WTC11 (cell line): Measurements from ENCODE around the gene MEF2D. TPM values are rescaled to one million over a fixed set of nuclear protein-coding genes. Genes with fewer than 3 reads are reported as not detected.

ENCODE experiments used
- ESRRA ChIP-seq: sonication (generic); formaldehyde crosslinking; IDR thresholded peaks from 2 replicates; pipeline ENCODE4 v1.8.1; 2022; ENCODE audit warnings: mild to moderate bottlenecking, missing genetic modification reagents, borderline replicate concordance
- FOXK1 ChIP-seq: sonication (generic); formaldehyde crosslinking; IDR thresholded peaks from 2 replicates; pipeline ENCODE4 v1.8.0; 2022; ENCODE audit warnings: mild to moderate bottlenecking, moderate library complexity, missing genetic modification reagents
- FOXP1 ChIP-seq: sonication (generic); formaldehyde crosslinking; IDR thresholded peaks from 2 replicates; pipeline ENCODE4 v1.8.0; 2022; ENCODE audit warnings: missing genetic modification reagents, mild to moderate bottlenecking, moderate library complexity, borderline replicate concordance
- GABPB1 ChIP-seq: sonication (generic); formaldehyde crosslinking; IDR thresholded peaks from 2 replicates; pipeline ENCODE4 v1.8.1; 2023; ENCODE audit warnings: mild to moderate bottlenecking, missing genetic modification reagents
- GTF2I ChIP-seq: fragments of 250-450 bp; sonication (Bioruptor Pico); conservative IDR thresholded peaks from 2 replicates; pipeline ENCODE4 v1.4.0; 2021; ENCODE audit warnings: mild to moderate bottlenecking
- HMGA2 ChIP-seq: fragments of 250-450 bp; sonication (Bioruptor Pico); IDR thresholded peaks from 2 replicates; pipeline ENCODE4 v1.4.0; 2021; ENCODE audit warnings: mild to moderate bottlenecking, moderate library complexity
- NFATC4 ChIP-seq: fragments of 250-450 bp; sonication (Bioruptor Pico); IDR thresholded peaks from 2 replicates; pipeline ENCODE4 v1.9.0; 2021; ENCODE audit warnings: mild to moderate bottlenecking
- SMAD3 ChIP-seq: sonication (generic); formaldehyde crosslinking; IDR thresholded peaks from 2 replicates; pipeline ENCODE4 v1.8.0; 2022; ENCODE audit warnings: missing genetic modification reagents, mild to moderate bottlenecking, borderline replicate concordance
- SOX15 ChIP-seq: fragments of 250-450 bp; sonication (Bioruptor Pico); IDR thresholded peaks from 2 replicates; pipeline ENCODE4 v1.9.0; 2021; ENCODE audit warnings: mild to moderate bottlenecking
- SP1 ChIP-seq: sonication (generic); formaldehyde crosslinking; conservative IDR thresholded peaks from 2 replicates; pipeline ENCODE4 v1.8.1; 2022; ENCODE audit warnings: missing genetic modification reagents
- TEAD1 ChIP-seq: sonication (generic); formaldehyde crosslinking; IDR thresholded peaks from 2 replicates; pipeline ENCODE4 v1.8.0; 2022; ENCODE audit warnings: mild to moderate bottlenecking, missing genetic modification reagents
- ZBTB21 ChIP-seq: sonication (generic); formaldehyde crosslinking; IDR thresholded peaks from 2 replicates; pipeline ENCODE4 v1.8.1; 2023; ENCODE audit warnings: mild to moderate bottlenecking, missing genetic modification reagents, borderline replicate concordance
- ZNF121 ChIP-seq: sonication (generic); formaldehyde crosslinking; IDR thresholded peaks from 2 replicates; pipeline ENCODE4 v1.8.0; 2023; ENCODE audit warnings: missing genetic modification reagents
- ZNF232 ChIP-seq: sonication (generic); formaldehyde crosslinking; IDR thresholded peaks from 2 replicates; pipeline ENCODE4 v1.8.0; 2022; ENCODE audit warnings: mild to moderate bottlenecking, missing genetic modification reagents
- total RNA-seq: library from RNA; stranded (reverse); gene quantifications from 3 replicates; pipeline ENCODE4 v1.2.3, GENCODE V29; 2021
- TF ChIP-seq, protein P1 (sequence below): sonication (generic); formaldehyde crosslinking; IDR thresholded peaks from 2 replicates; pipeline ENCODE4 v1.8.0; 2023; ENCODE audit warnings: missing genetic modification reagents
- TF ChIP-seq, protein P2 (sequence below): fragments of 250-450 bp; sonication (Bioruptor Pico); IDR thresholded peaks from 2 replicates; pipeline ENCODE4 v1.9.0; 2021; ENCODE audit warnings: mild to moderate bottlenecking
- TF ChIP-seq, protein P3 (sequence below): sonication (generic); formaldehyde crosslinking; IDR thresholded peaks from 2 replicates; pipeline ENCODE4 v1.8.1; 2023; ENCODE audit warnings: mild to moderate bottlenecking, missing genetic modification reagents, moderate library complexity
- TF ChIP-seq, protein P4 (sequence below): sonication (generic); formaldehyde crosslinking; IDR thresholded peaks from 2 replicates; pipeline ENCODE4 v1.8.1; 2023; ENCODE audit warnings: mild to moderate bottlenecking, missing genetic modification reagents
- TF ChIP-seq, protein P5 (sequence below): sonication (generic); formaldehyde crosslinking; IDR thresholded peaks from 2 replicates; pipeline ENCODE4 v1.8.0; 2022; ENCODE audit warnings: mild to moderate bottlenecking, missing genetic modification reagents
- TF ChIP-seq, protein P6 (sequence below): sonication (generic); formaldehyde crosslinking; IDR thresholded peaks from 2 replicates; pipeline ENCODE4 v1.8.1; 2023; ENCODE audit warnings: mild to moderate bottlenecking, missing genetic modification reagents
- TF ChIP-seq, protein P7 (sequence below): sonication (generic); formaldehyde crosslinking; IDR thresholded peaks from 2 replicates; pipeline ENCODE4 v1.8.1; 2022; ENCODE audit warnings: low read depth, mild to moderate bottlenecking, moderate library complexity, missing genetic modification reagents, borderline replicate concordance
- TF ChIP-seq, protein P8 (sequence below): sonication (generic); formaldehyde crosslinking; IDR thresholded peaks from 2 replicates; pipeline ENCODE4 v1.8.0; 2023; ENCODE audit warnings: mild to moderate bottlenecking, missing genetic modification reagents
- TF ChIP-seq, protein P9 (sequence below): sonication (generic); formaldehyde crosslinking; IDR thresholded peaks from 2 replicates; pipeline ENCODE4 v1.8.0; 2022; ENCODE audit warnings: mild to moderate bottlenecking, missing genetic modification reagents

Gene MEF2D
- total RNA-seq, 1 experiment from 2014 or later = 24.1 TPM

DNA sequence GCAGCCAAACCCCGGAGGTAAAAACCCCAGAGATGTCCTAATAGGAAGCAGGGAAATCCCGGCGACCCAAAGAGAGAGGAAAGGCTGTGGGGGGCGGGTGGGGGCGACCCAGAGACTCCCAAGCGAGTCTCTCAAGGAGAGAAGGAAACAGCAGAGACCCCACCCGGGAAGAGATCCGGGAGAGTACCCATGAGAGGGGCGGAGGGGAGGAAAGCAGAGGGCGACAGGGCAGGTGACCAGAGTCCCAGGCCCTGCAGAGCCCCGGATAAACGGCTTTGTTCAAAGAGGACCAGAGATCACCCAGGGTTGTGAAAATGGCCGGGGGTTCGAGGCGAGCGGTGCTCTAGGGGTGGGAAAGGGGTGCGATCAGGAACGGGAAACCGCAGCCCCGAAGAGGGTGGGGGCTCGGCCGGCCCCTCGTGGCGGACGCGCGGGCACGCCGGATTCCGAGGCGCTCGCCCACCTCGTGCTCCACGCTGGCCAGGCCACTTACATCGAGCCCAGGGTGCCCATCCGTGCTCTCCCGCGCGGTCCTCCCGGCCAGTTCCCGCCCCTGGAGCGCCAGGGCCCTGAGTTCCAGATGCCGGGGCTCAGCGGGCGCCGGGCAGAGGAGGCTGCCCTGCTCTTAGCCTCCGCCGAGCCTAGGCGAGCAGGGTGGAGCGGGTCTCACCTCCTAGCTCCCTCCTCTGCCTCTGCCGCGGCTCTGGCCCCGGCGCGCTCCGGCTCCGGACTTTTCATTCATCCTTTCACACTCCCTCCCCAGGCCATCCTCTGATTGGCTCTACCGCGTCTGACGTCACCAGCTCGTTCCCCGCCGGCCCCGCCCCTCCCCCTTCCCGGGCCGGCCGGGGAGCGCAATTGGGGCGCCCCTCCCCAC, 79.3 kb downstream of the MEF2D start (continued):
- peak; percentile 75; the same call in 1 of the 2 replicates for TF ChIP-seq ZNF232 (CRISPR knock-in tag)
- TF ChIP-seq GTF2I (CRISPR knock-in tag) = 0 out of 2 replicates have a peak, but pooled peaks have one; percentile 3
- no peak for TF ChIP-seq FOXK1
- peak; percentile 72; the same call in 1 of the 2 replicates for TF ChIP-seq SMAD3 (CRISPR knock-in tag)
- TF ChIP-seq SP1 = peak; percentile 58
- TF ChIP-seq, protein P1, sequence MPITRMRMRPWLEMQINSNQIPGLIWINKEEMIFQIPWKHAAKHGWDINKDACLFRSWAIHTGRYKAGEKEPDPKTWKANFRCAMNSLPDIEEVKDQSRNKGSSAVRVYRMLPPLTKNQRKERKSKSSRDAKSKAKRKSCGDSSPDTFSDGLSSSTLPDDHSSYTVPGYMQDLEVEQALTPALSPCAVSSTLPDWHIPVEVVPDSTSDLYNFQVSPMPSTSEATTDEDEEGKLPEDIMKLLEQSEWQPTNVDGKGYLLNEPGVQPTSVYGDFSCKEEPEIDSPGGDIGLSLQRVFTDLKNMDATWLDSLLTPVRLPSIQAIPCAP (CRISPR knock-in tag) = 0 out of 2 replicates have a peak, but pooled peaks have one; percentile 58
- TF ChIP-seq, protein P2, sequence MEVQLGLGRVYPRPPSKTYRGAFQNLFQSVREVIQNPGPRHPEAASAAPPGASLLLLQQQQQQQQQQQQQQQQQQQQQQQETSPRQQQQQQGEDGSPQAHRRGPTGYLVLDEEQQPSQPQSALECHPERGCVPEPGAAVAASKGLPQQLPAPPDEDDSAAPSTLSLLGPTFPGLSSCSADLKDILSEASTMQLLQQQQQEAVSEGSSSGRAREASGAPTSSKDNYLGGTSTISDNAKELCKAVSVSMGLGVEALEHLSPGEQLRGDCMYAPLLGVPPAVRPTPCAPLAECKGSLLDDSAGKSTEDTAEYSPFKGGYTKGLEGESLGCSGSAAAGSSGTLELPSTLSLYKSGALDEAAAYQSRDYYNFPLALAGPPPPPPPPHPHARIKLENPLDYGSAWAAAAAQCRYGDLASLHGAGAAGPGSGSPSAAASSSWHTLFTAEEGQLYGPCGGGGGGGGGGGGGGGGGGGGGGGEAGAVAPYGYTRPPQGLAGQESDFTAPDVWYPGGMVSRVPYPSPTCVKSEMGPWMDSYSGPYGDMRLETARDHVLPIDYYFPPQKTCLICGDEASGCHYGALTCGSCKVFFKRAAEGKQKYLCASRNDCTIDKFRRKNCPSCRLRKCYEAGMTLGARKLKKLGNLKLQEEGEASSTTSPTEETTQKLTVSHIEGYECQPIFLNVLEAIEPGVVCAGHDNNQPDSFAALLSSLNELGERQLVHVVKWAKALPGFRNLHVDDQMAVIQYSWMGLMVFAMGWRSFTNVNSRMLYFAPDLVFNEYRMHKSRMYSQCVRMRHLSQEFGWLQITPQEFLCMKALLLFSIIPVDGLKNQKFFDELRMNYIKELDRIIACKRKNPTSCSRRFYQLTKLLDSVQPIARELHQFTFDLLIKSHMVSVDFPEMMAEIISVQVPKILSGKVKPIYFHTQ (CRISPR knock-in tag) = no peak
- TF ChIP-seq, protein P3, sequence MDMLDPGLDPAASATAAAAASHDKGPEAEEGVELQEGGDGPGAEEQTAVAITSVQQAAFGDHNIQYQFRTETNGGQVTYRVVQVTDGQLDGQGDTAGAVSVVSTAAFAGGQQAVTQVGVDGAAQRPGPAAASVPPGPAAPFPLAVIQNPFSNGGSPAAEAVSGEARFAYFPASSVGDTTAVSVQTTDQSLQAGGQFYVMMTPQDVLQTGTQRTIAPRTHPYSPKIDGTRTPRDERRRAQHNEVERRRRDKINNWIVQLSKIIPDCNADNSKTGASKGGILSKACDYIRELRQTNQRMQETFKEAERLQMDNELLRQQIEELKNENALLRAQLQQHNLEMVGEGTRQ = no peak
- TF ChIP-seq, protein P4, sequence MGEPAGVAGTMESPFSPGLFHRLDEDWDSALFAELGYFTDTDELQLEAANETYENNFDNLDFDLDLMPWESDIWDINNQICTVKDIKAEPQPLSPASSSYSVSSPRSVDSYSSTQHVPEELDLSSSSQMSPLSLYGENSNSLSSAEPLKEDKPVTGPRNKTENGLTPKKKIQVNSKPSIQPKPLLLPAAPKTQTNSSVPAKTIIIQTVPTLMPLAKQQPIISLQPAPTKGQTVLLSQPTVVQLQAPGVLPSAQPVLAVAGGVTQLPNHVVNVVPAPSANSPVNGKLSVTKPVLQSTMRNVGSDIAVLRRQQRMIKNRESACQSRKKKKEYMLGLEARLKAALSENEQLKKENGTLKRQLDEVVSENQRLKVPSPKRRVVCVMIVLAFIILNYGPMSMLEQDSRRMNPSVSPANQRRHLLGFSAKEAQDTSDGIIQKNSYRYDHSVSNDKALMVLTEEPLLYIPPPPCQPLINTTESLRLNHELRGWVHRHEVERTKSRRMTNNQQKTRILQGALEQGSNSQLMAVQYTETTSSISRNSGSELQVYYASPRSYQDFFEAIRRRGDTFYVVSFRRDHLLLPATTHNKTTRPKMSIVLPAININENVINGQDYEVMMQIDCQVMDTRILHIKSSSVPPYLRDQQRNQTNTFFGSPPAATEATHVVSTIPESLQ = no peak
- TF ChIP-seq GABPB1 = no peak
- TF ChIP-seq, protein P5, sequence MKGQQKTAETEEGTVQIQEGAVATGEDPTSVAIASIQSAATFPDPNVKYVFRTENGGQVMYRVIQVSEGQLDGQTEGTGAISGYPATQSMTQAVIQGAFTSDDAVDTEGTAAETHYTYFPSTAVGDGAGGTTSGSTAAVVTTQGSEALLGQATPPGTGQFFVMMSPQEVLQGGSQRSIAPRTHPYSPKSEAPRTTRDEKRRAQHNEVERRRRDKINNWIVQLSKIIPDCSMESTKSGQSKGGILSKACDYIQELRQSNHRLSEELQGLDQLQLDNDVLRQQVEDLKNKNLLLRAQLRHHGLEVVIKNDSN = no peak
- peak; percentile 55; the same call in 1 of the 2 replicates for TF ChIP-seq ZNF121 (CRISPR knock-in tag)
- peak; percentile 91 for TF ChIP-seq FOXP1 (CRISPR knock-in tag)
- TF ChIP-seq, protein P6, sequence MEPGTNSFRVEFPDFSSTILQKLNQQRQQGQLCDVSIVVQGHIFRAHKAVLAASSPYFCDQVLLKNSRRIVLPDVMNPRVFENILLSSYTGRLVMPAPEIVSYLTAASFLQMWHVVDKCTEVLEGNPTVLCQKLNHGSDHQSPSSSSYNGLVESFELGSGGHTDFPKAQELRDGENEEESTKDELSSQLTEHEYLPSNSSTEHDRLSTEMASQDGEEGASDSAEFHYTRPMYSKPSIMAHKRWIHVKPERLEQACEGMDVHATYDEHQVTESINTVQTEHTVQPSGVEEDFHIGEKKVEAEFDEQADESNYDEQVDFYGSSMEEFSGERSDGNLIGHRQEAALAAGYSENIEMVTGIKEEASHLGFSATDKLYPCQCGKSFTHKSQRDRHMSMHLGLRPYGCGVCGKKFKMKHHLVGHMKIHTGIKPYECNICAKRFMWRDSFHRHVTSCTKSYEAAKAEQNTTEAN (CRISPR knock-in tag) = peak; percentile 67
- TF ChIP-seq SOX15 = no peak
- TF ChIP-seq, protein P7, sequence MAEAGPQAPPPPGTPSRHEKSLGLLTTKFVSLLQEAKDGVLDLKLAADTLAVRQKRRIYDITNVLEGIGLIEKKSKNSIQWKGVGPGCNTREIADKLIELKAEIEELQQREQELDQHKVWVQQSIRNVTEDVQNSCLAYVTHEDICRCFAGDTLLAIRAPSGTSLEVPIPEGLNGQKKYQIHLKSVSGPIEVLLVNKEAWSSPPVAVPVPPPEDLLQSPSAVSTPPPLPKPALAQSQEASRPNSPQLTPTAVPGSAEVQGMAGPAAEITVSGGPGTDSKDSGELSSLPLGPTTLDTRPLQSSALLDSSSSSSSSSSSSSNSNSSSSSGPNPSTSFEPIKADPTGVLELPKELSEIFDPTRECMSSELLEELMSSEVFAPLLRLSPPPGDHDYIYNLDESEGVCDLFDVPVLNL = no peak
- 0 out of 2 replicates have a peak, but pooled peaks have one; percentile 49 for TF ChIP-seq ZBTB21 (CRISPR knock-in tag)
- TF ChIP-seq, protein P8, sequence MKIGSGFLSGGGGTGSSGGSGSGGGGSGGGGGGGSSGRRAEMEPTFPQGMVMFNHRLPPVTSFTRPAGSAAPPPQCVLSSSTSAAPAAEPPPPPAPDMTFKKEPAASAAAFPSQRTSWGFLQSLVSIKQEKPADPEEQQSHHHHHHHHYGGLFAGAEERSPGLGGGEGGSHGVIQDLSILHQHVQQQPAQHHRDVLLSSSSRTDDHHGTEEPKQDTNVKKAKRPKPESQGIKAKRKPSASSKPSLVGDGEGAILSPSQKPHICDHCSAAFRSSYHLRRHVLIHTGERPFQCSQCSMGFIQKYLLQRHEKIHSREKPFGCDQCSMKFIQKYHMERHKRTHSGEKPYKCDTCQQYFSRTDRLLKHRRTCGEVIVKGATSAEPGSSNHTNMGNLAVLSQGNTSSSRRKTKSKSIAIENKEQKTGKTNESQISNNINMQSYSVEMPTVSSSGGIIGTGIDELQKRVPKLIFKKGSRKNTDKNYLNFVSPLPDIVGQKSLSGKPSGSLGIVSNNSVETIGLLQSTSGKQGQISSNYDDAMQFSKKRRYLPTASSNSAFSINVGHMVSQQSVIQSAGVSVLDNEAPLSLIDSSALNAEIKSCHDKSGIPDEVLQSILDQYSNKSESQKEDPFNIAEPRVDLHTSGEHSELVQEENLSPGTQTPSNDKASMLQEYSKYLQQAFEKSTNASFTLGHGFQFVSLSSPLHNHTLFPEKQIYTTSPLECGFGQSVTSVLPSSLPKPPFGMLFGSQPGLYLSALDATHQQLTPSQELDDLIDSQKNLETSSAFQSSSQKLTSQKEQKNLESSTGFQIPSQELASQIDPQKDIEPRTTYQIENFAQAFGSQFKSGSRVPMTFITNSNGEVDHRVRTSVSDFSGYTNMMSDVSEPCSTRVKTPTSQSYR = no peak
- TF ChIP-seq HMGA2 = no peak
- no peak for TF ChIP-seq ESRRA (CRISPR knock-in tag)
- 0 out of 2 replicates have a peak, but pooled peaks have one; percentile 76 for TF ChIP-seq TEAD1
- TF ChIP-seq, protein P9, sequence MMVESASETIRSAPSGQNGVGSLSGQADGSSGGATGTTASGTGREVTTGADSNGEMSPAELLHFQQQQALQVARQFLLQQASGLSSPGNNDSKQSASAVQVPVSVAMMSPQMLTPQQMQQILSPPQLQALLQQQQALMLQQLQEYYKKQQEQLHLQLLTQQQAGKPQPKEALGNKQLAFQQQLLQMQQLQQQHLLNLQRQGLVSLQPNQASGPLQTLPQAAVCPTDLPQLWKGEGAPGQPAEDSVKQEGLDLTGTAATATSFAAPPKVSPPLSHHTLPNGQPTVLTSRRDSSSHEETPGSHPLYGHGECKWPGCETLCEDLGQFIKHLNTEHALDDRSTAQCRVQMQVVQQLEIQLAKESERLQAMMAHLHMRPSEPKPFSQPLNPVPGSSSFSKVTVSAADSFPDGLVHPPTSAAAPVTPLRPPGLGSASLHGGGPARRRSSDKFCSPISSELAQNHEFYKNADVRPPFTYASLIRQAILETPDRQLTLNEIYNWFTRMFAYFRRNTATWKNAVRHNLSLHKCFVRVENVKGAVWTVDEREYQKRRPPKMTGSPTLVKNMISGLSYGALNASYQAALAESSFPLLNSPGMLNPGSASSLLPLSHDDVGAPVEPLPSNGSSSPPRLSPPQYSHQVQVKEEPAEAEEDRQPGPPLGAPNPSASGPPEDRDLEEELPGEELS (CRISPR knock-in tag) = peak; percentile 82
- 0 out of 2 replicates have a peak, but pooled peaks have one; percentile 35 for TF ChIP-seq NFATC4
